IPS DF 6.9 (cell line): ENCODE results near the gene ELL2.
"Not testable (repeated sequence)": the region's sequence is repeated elsewhere in the genome, so short reads cannot be mapped to it uniquely, and the experiment has no call there.

Source experiments
- DNase-seq: peaks from one replicate; pipeline ENCODE4 v3.0.0-alpha.2; 2013; ENCODE audit warnings: low read depth, low spot score
- H3K27ac ChIP-seq: one replicate; pipeline ENCODE4 v1.5.1; 2013; ENCODE audit warnings: low read length, control low read depth
- H3K27me3 ChIP-seq: 2 replicates; pipeline ENCODE4 v1.6.1; 2013; ENCODE audit warnings: mild to moderate bottlenecking, low read length; ENCODE audit not compliant: control insufficient read depth, insufficient read depth
- H3K36me3 ChIP-seq: 2 replicates; pipeline ENCODE4 v1.6.1; 2013; ENCODE audit warnings: low read length; ENCODE audit not compliant: control insufficient read depth, insufficient read depth
- H3K4me1 ChIP-seq: 2 replicates; pipeline ENCODE4 v1.6.1; 2013; ENCODE audit warnings: low read length; ENCODE audit not compliant: control insufficient read depth, insufficient read depth
- H3K4me3 ChIP-seq: 2 replicates; pipeline ENCODE4 v1.5.1; 2013; ENCODE audit warnings: mild to moderate bottlenecking, low read length
- H3K9me3 ChIP-seq: 2 replicates; pipeline ENCODE4 v1.6.1; 2013; ENCODE audit warnings: low read length, inconsistent platforms; ENCODE audit not compliant: control insufficient read depth, insufficient read depth
- WGBS: extraction: QIAGEN DNeasy Blood & Tissue Kit; methylation state at CpG from one replicate; pipeline ENCODE4 v1.1.7; 2013; ENCODE audit warnings: mixed read lengths, missing lambda C conversion rate; ENCODE audit not compliant: insufficient read length, insufficient coverage; 5-methylcytosine and 5-hydroxymethylcytosine counted together

The ELL2 gene

DNA sequence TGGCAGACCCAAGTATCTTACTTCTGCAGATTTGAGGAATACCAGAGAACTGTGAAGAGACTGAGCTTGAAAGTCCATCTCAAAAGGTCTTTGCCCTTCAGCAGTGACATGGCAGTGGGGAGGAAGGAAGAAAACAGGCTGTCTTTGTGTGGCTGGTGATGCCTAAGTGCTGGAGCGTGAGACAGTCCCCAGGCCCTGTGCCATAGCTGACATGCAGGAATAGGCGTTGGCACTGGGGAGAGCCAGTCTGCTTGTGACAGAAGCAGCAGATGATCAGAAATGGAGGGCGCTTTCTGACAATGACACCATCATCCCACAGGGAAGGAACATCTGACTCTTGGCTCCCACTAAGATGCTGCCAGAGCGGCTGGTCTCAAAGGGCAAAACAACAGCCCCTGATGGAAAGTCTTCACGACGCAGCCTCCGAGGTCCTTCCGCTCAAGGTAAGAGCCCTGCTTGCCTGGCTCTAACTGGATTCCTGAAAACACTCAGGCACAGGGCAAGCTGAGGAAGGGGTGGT is 123.6 kb downstream of the ELL2 start:
- Histone ChIP-seq H3K27ac (no peak overlapping the region), H3K27me3 (no peaks in the 10 kb centered on the region), H3K36me3 (no peaks in the 10 kb centered on the region), H3K4me3 (no peak overlapping the region), H3K4me1 (no peaks in the 10 kb centered on the region), H3K9me3 (no peaks in the 10 kb centered on the region)
- DNase-seq = no peak
- WGBS = no CpG with 5 or more reads among the region's 8 CpGs

DNA sequence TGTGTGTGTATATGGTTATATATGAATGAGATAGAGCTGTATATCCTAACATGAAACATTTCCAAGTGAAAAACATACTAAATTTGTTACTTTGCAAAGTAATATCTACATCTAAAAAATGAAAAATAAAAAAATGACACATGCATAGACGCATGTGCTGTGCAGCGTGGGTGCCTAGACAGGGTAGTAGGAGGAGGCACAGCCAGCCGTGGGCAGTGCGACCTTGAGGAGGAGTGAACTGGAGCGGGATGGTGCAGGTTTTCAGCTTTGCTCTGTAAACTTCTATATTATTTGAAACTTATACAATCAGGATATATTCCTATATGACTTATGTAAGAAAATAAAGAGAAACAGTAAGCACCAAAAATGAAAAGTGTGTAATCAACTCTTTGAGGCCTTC is 124.2 kb downstream of the ELL2 start:
- Histone ChIP-seq H3K36me3 (no peaks in the 10 kb centered on the region), H3K27me3 (no peaks in the 10 kb centered on the region), H3K4me3 (no peak overlapping the region), H3K9me3 (no peaks in the 10 kb centered on the region), H3K27ac (no peak overlapping the region), H3K4me1 (no peaks in the 10 kb centered on the region)
- no CpG with 5 or more reads among the region's 5 CpGs for WGBS
- DNase-seq = no peak

DNA sequence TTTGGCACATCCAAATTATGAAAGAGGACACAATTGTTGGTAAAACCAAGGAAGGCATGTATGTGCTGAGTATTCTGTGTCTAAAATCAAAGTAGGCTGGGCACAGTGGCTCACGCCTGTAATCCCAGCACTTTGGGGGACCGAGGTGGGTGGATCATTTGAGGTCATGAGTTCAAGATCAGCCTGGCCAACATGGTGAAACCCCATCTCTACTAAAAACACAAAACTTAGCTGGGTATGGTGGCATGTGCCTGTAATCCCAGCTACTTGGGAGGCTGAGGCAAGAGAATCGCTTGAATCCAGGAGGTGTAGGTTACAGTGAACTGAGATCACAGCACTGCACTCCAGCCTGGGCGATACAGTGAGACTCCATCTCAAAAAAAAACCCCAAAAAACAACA is 124.7 kb downstream of the ELL2 start:
- H3K36me3 ChIP-seq, H3K27ac ChIP-seq, DNase-seq, H3K27me3 ChIP-seq, H3K9me3 ChIP-seq, H3K4me1 ChIP-seq, H3K4me3 ChIP-seq: not testable (repeated sequence)
- no CpG with 5 or more reads among the region's 4 CpGs for WGBS

DNA sequence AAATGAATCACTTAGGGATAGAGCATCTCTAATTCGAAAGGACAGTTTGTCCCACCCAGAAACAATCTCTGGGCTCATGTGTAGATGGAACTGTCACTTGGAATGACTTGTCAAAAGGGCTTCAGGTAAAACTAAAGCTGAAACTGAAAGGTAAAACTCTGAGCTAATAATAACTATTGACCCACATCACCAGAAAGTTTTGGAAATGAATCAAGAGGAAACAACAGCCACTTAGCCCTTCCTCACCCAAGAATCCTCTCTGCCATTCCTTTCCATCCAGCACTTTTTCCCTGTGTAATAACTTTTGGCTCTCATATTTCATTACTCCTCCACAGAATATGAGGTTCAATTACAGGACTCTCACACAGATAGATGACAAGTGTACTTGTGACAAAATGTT is 125.1 kb downstream of the ELL2 start:
- H3K27ac ChIP-seq = no peak overlapping the region

DNA sequence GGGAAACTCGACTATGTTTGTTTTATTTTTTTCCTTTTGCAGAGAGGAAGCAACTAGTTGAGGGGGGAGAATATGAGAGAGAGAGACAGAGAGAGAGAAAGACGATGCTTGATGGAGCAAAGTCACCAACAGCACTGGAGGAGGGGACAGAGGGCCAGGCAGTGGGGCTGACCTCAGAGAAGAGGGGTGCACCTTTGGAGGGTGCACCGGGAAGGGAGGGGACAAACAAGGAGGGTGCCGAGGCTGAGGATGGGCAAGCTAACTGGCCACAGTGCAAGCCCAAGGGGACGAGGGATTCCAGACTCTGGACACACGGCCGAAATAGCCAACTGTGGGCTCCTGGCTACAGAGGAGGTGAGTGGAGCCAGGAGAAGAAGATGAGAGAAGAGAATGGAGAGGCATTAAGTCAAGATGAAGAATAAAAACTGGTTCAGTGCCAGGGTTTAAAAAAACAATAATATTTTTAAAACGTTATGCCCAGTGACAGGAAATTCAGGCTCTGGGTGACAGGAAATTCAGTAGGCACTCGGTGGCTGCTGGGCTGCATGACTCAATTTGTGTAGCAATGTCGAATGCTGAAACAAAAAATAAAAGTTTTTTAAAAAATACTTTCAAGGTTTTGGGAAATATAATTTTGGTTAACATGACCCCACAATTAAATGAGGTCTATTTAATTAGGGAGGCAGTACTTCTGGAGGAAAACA is 125.8 kb downstream of the ELL2 start:
- Histone ChIP-seq H3K27ac (no peak overlapping the region), H3K27me3 (no peaks in the 10 kb centered on the region), H3K4me1 (no peaks in the 10 kb centered on the region), H3K4me3 (no peak overlapping the region), H3K36me3 (no peaks in the 10 kb centered on the region), H3K9me3 (no peaks in the 10 kb centered on the region)
- no CpG with 5 or more reads among the region's 10 CpGs for WGBS
- no peak for DNase-seq

More for the DNA sequence above, 125.1 kb downstream of the ELL2 start:
- no CpG with 5 or more reads among the region's 1 CpG for WGBS
- Histone ChIP-seq H3K4me3 (no peak overlapping the region), H3K9me3 (no peaks in the 10 kb centered on the region), H3K4me1 (no peaks in the 10 kb centered on the region), H3K36me3 (no peaks in the 10 kb centered on the region), H3K27me3 (no peaks in the 10 kb centered on the region)
- no peak for DNase-seq
